ENCODE data around the gene EXOC3L1.

DNA sequence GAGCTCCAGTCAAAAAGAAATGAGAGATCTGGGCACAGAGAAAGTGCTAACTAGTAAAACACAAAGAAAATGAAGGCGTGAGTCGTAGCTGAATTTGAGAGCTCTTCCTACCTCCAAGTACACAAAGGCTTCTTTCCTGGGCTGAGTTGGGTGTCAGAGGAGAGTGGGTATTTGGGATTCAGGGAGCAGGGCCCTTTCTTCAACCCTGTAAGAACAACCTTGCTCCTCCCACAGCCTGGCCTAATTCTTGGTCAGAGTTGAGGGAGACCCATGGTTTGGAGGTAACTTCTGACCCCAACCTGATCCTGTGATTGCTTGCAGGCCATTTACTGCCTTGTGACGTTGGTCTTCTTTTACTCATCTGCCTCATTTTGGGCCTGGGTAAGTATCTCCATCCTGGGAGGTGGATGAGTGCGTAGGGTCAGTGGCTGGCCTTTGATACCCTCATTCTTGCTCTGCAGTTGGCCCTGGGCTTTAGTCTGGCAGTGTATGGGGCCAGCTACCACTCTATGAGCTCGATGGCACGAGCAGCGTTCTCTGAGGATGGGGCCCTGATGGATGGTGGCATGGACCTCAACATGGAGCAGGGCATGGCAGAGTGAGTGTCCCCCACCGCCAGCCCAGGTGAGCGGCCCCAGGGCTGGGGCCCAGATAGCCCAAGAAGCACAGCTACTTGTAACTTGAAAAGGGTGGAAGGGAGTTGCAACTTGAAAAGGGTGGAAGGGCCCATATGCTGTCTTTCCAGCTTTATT, 38.3 kb upstream of the EXOC3L1 start:
- TF ChIP-seq, protein P1, sequence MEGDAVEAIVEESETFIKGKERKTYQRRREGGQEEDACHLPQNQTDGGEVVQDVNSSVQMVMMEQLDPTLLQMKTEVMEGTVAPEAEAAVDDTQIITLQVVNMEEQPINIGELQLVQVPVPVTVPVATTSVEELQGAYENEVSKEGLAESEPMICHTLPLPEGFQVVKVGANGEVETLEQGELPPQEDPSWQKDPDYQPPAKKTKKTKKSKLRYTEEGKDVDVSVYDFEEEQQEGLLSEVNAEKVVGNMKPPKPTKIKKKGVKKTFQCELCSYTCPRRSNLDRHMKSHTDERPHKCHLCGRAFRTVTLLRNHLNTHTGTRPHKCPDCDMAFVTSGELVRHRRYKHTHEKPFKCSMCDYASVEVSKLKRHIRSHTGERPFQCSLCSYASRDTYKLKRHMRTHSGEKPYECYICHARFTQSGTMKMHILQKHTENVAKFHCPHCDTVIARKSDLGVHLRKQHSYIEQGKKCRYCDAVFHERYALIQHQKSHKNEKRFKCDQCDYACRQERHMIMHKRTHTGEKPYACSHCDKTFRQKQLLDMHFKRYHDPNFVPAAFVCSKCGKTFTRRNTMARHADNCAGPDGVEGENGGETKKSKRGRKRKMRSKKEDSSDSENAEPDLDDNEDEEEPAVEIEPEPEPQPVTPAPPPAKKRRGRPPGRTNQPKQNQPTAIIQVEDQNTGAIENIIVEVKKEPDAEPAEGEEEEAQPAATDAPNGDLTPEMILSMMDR (IDR thresholded peaks at IDR 0.05) = no peak
- no peak for TF ChIP-seq POLR2A (IDR thresholded peaks at IDR 0.05)
